Activated CD8-positive, alpha-beta memory T cell treated with anti-CD3 and anti-CD28 coated beads for 4 hours (primary cell): ENCODE data around the gene APOL4.
A peak's percentile ranks its signal among the peaks of the same experiment; 100 is the strongest.
"Not testable (repeated sequence)": the region's sequence is repeated elsewhere in the genome, so short reads cannot be mapped to it uniquely, and the experiment has no call there.

Source experiments
- DNase-seq, 2 donors: peaks; one replicate each; pipeline ENCODE4 v3.0.0-alpha.2; 2020; ENCODE audit warnings: low read depth in 2 of 2

Gene APOL4

DNA sequence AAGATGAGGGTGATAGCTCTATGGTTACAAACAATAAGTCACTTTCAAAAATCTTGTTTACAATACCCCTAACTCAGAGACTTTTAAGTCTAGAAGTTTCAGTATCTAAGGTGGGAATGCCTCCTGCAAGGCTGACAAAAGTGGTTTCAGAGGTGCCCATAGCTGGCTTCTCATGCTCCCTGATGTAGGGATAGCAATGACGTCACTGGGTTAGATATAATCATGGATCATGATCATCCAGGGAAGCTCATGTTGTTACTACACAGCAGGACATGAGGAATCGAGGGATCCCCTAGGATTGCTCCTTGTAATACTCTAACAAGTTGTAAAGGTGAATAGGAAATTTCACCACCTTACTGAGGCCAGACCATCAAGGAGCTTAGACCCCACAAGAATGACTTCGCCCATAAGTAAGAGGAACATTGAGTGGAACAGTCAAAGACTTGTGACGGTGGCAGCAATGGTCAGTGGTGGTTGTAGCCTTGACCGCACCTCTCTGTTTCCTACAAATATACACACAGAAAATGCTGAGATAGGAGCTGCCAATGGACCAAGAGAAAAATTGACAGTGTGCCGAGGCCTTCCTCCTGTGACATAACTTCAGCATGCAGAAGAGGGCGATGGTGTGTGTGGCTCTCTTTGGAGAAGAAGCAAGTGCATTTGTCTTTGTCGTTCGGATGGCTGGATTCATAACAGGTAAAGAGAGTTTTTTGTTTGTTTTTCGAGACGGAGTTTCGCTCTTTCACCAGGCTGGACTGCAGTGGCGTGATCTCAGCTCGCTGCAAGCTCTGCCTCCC, 15.6 kb downstream of the APOL4 start:
- DNase-seq = no peak

- no peak for DNase-seq
These were observed 17.1 kb downstream of the APOL4 start for GRCh38 chr22:36184433-36185025.

GRCh38 chr22:36183446-36183845, 18.2 kb downstream of the APOL4 start:
- no peak for DNase-seq

DNA sequence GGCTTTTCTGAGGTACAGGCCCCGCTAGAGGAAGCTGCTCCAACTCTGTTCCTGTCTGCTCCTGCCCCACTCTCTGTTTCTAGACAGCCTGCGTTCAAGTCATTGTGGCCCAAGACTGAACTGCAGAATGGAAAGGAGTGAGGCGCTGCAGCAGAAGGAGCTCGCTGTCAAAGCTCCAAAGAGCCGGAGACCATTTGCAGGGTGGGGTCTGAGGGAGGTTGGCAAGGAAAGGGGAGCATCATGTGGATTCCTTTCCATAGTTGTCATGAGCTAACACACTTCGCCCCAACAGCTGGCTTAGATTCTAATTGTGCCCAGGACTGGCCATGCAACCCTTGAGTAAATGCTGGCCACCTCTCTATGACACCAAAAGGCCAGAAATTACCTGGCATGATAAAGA, 18.8 kb downstream of the APOL4 start:
- DNase-seq = no peak

DNA sequence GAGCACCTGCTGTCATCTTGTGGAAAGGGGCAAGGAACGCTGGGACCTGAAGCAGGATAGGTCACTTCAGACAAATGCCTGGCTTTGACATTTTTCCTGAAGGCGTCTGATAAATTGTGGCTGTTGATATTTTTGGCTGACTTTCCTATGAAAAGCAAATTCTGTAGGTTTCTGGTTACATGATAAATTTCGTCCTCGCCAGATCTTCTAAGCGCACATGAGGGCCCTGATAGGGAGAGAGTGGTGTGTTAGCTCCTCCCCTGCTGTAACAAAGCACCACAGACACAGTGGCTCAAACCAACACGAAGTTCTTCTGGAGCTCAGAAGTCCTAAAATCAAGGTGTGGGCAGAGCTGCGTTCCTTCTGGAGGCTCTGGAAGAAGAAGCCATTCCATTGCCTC, 19.6 kb downstream of the APOL4 start:
- no peak for DNase-seq

- DNase-seq = no peak
These were observed 20.7 kb downstream of the APOL4 start for GRCh38 chr22:36180928-36181327.

GRCh38 chr22:36180038-36180880, 21.4 kb downstream of the APOL4 start:
- DNase-seq = peak; percentile 70 to 73

DNA sequence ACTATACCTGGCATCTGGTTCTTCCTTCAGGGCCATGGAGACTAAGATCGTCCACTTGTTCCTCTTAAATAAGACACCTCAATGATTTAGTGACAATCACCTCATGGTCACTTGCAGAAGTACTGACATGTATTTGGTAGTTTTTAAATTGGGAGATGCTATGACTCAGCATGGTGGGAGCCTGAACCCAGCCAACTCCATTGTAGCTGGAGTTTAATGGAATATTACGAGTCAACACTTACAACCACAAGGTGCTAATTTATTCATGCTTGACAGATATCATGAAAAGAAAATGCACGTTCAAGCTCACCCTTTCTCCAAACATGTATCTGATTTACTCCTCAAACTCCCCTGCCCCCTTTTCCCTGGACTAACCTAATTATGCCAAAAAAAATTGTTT, 24.4 kb downstream of the APOL4 start:
- DNase-seq = no peak

DNA sequence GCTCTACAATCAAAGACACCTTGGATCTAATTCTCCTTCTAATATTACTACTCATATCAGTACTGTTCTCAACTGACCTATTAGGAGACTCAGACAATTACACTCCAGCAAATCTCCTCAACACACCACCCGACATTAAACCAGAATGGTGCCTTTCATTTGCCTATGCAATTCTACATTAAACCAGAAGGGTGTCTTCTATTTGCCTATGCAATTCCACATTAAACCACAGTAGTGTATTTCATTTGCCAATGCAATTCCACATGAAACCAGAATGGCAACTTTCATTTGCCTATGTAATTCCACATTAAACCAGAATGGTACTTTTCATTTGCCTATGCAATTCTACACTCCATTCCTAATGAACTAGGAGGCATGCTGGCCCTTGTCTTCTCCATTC, 25.7 kb downstream of the APOL4 start:
- DNase-seq = no peak

DNA sequence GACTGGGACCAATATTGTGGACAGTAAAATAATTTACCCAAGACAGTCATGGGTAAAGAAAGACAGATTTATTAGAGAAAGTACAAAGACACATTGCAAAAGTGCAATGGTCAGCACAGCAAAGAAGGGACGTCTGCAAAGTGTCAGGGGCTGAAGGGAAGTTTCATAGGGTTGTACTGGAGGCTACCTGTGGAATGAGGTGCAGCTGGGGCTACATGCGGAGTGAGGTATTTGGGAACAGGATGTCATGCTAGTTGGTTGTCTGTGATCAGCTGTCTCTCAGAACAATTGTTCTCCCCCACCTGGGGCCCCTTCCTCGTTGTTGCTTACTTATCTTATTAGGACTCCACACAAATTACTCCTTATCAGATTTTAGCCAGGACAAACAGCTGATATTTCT, 29.7 kb downstream of the APOL4 start:
- DNase-seq = no peak

GRCh38 chr22:36166518-36167220, 34.9 kb downstream of the APOL4 start:
- DNase-seq = no peak

DNA sequence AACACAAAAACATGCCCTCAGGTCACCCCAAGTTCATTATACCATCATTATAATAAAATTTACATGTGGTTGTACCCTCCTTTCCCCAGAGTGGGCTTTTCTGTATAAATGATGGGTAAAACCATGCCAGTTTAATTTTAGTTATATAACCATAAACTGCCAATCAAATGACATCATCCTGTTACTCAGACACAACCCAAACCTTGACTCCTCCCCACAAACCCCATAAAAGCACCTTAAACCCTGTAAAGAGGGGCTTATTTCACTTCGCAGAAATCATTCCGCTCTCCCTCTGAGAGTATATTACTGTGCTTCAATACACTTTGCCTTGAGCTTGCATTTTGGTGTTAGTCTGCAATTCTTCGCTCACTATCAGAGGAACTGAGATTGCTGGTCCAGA, 35.5 kb downstream of the APOL4 start:
- DNase-seq = no peak

GRCh38 chr22:36165141-36165540, 36.5 kb downstream of the APOL4 start:
- no peak for DNase-seq

DNA sequence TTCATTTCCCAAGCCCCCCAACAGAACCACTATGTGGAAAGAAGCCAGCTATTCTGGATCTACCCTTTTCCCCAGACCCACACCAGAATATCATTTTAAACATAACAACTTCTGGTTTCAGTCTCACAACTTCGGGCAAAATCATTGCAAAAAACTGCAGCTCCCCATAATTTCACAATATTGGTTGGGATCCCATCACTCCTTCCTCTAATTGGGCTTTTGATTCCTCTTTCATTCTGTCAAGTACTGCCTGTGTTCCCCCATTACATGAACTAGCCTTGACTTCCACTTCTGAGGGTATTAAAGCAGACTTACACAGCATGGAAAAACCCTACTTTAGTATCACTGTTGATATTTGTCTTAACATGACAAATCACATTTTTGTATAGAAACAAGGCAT, 37.0 kb downstream of the APOL4 start:
- no peak for DNase-seq

DNA sequence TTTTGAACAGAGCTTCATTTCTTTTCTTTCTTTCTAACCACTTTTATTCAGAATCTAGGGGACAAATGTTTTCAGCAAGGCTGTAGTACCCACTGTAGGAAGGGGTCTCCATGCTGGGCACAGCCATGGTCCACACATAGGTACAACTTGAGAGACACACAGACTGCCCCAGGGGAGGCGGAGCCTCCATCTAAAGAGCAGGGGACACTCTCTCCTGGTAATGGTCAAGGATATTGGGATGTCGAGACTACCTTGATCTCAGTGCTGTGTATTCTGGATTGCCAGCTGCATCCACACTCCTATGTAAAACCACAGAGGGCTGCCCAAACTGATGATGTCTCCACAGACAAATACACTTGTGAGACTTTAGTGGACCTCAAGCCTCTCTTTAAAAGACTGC, 38.1 kb downstream of the APOL4 start:
- no peak for DNase-seq

GRCh38 chr22:36162127-36163034, 39.2 kb downstream of the APOL4 start:
- DNase-seq = no peak

DNA sequence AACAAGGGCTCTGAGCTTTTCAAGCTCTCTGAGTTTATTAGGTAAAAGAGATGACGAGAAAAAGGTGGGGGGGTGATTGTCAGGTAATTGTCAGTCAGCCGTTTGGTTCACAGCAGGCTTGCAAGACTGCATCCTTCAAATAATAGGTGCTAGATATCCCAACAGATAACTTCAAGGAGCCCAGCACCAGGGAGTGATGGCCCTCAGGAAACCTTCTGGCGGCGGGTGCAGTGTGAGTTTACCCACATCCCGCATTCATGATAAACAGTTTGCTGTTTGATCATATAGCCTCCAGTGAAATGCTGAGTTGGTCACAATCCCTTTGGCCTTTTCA, 39.8 kb downstream of the APOL4 start:
- DNase-seq = not testable (repeated sequence)

- DNase-seq = no peak
These were observed 41.1 kb downstream of the APOL4 start, which contains the start of gene APOL3 for GRCh38 chr22:36160499-36160942. Gene APOL3, minus strand, starts transcription at chr22:36160755. Its CDS starts 11,700 bp downstream, at chr22:36149055.

DNA sequence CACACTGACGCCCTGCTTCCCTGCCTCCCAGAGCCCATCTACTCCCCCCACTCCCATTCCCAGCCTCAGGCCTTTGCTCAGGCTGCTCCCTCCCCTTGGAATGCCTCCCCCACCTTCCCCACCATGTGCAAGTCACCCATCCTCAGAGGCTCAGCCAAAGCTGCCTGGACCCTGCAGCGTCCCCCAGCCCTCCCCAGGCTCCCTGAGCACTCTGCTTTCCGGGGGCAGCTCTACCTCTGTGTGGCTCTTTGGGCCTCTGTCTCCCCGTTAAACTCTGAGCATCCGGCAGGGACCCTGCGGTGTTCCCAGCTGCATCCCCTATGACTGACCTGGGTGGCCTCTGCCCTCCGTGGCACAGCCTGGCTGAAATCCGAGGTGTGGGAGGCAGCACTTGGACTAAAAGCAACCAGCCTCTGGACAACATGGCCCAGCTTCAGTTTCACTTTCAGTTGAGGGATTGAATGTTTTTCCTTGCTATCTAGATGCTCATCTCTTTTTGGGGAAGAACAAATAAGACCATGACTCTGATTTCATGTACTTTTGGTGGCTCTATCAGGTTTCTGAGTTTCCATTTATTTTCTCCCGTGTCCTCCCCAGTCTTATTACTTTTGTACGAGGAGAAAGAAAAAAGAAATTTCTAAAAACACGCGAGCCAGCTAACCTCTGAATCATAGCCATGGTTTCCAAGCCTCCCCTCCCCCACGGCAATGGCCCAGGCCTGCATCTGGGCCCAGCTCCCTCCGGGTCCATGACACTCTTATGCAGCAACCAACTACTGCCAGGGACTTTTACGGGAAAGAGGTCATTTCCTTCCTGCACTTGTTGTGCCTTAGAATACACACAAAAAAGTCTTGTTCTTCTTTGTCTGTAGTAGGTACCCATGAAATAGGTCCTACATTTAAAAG, 44.8 kb downstream of the APOL4 start:
- DNase-seq = peak; percentile 51 to 52

DNA sequence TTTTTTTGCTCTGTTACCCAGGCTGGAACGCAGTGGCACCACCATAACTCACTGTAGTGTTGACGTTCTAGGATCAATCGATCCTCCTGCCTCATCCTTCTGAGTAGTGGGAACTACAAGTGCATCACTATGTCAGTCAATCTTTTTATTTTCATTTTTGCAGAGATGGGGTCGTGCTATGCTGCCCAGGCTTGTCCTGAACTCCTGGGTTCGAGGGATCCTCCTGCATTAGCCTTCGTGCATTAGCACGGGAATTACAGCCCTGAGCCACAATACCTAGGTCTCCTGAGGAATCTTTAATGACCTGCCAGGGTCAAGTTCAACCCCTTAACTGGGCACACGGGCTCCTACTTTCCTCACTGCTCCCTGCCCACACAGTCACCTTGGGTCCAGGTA, 45.5 kb downstream of the APOL4 start:
- no peak for DNase-seq
